GM19239 (cell line): ENCODE data around the gene AMMECR1L.
"Not testable (repeated sequence)": the region's sequence is repeated elsewhere in the genome, so short reads cannot be mapped to it uniquely, and the experiment has no call there.

Source experiments
- DNase-seq: peaks from one replicate; pipeline ENCODE4 v3.0.0; 2011; ENCODE audit warnings: low spot score; ENCODE audit not compliant: insufficient read length
- FAIRE-seq: peaks from 2 replicates; lab custom pipeline; 2011; peaks lifted over from hg19 to GRCh38; lab: Jason Lieb, UNC

The AMMECR1L gene

GRCh38 chr2:127885780-127886592 lies at the start of gene AMMECR1L:
Gene AMMECR1L, minus strand, starts transcription at chr2:127885956. Its CDS starts 11,722 bp downstream, at chr2:127874234.
- DNase-seq (peak; percentile 32), FAIRE-seq (peak; percentile 55)

- FAIRE-seq (no peak), DNase-seq (no peak)
These were observed 49.6 kb upstream of the AMMECR1L start for GRCh38 chr2:127935337-127935736.

GRCh38 chr2:127932199-127932876 lies 46.6 kb upstream of the AMMECR1L start:
- DNase-seq (no peak), FAIRE-seq (no peak)

GRCh38 chr2:127929449-127929848 lies 43.7 kb upstream of the AMMECR1L start:
- no peak for DNase-seq
- no peak for FAIRE-seq

GRCh38 chr2:127927384-127927783 lies 41.6 kb upstream of the AMMECR1L start:
- DNase-seq: no peak
- no peak for FAIRE-seq

- FAIRE-seq (no peak), DNase-seq (no peak)
These were observed 32.2 kb upstream of the AMMECR1L start for GRCh38 chr2:127917916-127918315.

GRCh38 chr2:127913808-127914457 lies 28.2 kb upstream of the AMMECR1L start:
- FAIRE-seq (no peak), DNase-seq (no peak)

GRCh38 chr2:127911737-127912136 lies 26.0 kb upstream of the AMMECR1L start:
- DNase-seq (no peak), FAIRE-seq (no peak)

GRCh38 chr2:127910415-127910814 lies 24.7 kb upstream of the AMMECR1L start:
- no peak for DNase-seq
- FAIRE-seq: no peak

GRCh38 chr2:127909019-127909418 lies 23.3 kb upstream of the AMMECR1L start:
- no peak for FAIRE-seq
- no peak for DNase-seq

GRCh38 chr2:127907733-127908400 lies 22.1 kb upstream of the AMMECR1L start:
- FAIRE-seq, DNase-seq: not testable (repeated sequence)

GRCh38 chr2:127906206-127906926 lies 20.6 kb upstream of the AMMECR1L start:
- FAIRE-seq (no peak), DNase-seq (no peak)

- no peak for DNase-seq
- FAIRE-seq: no peak
These were observed 15.7 kb upstream of the AMMECR1L start for GRCh38 chr2:127901339-127902056.

GRCh38 chr2:127897531-127898211 lies 11.9 kb upstream of the AMMECR1L start:
- FAIRE-seq (no peak), DNase-seq (no peak)

GRCh38 chr2:127893494-127893893 lies 7.7 kb upstream of the AMMECR1L start:
- DNase-seq (no peak), FAIRE-seq (no peak)

- DNase-seq: no peak
- no peak for FAIRE-seq
These were observed 7.3 kb upstream of the AMMECR1L start for GRCh38 chr2:127893033-127893432.

- FAIRE-seq (no peak), DNase-seq (no peak)
These were observed 6.1 kb upstream of the AMMECR1L start for GRCh38 chr2:127891811-127892210.

GRCh38 chr2:127890756-127891155 lies 5.0 kb upstream of the AMMECR1L start:
- not testable (repeated sequence) for FAIRE-seq, DNase-seq

GRCh38 chr2:127888772-127889171 lies 3.0 kb upstream of the AMMECR1L start:
- no peak for FAIRE-seq

More at GRCh38 chr2:127888772-127889171, 3.0 kb upstream of the AMMECR1L start:
- DNase-seq: no peak
